ENCODE results near the gene BIRC7.
A peak's percentile ranks its signal among the peaks of the same experiment; 100 is the strongest.

The BIRC7 gene

DNA sequence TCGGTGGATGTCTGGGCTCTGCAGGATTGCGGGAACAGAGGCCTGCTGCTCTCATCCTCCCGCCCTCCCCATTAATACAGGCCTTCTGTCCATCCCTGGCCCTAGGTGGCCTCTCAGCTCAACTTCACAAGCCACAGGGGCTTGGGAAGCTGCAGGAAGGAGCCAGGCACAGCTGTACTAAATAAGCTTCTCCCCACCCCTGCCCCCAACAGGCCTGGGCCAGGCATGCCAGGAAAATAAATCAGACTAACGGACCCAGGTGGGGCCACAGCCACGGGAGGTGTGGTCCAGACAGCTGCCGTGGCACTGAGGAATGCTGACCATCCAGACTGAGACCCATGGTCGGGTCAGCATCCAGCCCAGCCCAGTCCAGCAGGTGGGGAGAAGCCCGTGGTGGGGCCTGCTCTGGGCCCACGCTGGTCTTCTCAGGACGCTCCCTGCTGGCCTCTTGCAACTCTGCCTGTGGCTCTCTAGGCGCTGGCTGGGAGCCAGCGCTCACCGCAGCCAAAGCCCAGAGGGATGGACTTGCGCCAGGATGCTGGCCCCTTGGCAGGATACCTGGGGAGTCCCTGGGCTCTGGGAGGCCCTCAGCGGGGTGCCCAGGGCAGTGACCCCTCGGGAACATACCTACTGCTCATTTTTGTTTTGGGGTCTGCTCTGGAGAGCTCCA lies 11.2 kb upstream of the BIRC7 start:
- peak; percentile 74 for DNase-seq (ENCODE audit: low spot score)

DNA sequence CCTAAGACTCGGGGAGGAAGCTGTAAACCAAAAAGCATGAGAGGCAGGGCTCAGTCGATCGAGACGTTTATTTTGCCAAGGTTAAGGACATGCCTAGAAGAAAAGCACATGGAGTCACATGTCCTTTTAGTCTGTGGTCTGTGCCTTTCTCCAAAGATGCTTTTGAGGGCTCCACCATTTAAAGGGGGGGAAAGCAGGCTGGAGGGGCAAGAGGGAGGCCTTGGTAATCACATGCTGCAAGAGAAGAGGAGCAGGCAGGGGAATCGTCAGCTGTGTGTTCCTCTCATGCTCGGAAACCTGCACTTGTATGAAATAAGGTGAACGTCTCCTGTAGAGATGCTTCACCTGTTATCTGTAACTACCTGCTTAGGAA lies 10.6 kb upstream of the BIRC7 start:
- DNase-seq (ENCODE audit: low spot score) = no peak

- DNase-seq (ENCODE audit: low spot score) = no peak
Measured at GRCh38 chr20:63226042-63226943, 9.4 kb upstream of the BIRC7 start.

DNA sequence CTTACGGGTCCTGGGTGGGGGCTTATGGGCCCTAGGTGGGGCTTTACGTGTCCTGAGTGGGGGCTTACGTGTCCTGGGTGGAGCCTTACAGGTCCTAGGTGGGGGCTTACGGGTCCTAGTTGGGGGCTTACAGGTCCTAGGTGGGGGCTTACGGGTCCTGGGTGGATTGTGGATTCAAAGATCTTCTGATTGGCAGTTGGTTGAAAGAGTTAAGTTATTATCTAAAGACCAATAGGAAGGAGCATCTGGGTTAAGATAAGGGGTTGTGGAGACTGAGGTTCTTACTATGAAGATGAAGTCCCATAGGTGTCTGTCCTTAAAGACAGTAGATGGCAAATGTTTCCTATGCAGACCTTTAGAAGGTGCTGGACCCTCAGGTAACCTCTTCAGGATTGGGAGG lies 8.4 kb upstream of the BIRC7 start:
- no peak for DNase-seq (ENCODE audit: low spot score)

GRCh38 chr20:63228806-63229205 lies 6.9 kb upstream of the BIRC7 start:
- no peak for DNase-seq (ENCODE audit: low spot score)

- peak; percentile 83 for DNase-seq (ENCODE audit: low spot score)
Measured at GRCh38 chr20:63230800-63231268, 4.9 kb upstream of the BIRC7 start.

GRCh38 chr20:63232235-63233060 lies 3.3 kb upstream of the BIRC7 start:
- DNase-seq (ENCODE audit: low spot score) = no peak

- no peak for DNase-seq (ENCODE audit: low spot score)
Measured at GRCh38 chr20:63233061-63233344, 2.7 kb upstream of the BIRC7 start.

DNA sequence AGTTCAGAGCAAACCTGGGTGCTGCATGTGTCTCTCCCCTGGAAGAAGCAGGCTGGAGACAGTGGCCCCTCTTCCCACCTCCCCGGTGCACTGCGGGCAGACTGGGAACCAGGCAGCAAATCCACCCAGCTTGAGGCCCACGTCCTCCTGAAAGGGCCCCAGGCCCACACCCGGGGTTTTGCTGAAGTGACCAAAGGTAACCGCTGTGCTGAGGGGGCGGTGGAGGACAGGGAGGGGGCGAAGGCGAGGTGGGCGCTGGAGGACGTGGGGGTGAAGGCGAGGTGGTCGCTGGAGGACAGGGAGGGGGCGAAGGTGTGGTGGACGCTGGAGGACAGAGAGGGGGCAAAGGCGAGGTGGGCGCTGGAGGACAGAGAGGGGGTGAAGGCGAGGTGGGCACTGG lies 1.8 kb upstream of the BIRC7 start:
- no peak for DNase-seq (ENCODE audit: low spot score)

GRCh38 chr20:63234693-63235398 lies 859 bp upstream of the BIRC7 start:
- peak; percentile 66 for DNase-seq (ENCODE audit: low spot score)

DNA sequence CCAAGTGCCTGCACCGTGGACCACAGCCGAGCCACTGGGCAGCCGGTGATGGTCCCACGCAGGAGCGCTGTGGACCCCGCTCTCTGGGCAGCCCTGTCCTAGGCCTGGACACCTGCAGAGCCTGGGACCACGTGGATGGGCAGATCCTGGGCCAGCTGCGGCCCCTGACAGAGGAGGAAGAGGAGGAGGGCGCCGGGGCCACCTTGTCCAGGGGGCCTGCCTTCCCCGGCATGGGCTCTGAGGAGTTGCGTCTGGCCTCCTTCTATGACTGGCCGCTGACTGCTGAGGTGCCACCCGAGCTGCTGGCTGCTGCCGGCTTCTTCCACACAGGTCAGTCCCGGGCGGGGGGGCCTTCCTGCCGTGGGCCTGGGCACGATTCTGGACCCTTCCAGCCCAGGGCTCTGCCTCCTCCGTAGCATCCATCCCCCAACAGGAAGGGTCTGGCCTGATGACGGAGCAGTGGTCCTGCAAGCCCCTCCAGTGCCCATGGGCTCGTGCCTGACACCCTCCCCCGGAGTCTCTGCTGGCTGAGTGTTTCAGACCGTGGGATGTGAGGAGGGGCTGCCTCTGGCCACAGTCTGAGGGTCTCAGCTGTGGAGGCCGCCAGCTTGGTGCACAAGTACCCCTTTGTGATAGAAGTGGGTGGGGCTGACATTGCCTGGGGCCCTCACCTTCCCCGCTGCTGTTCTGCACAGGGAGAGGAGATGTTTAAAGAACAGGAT lies 572 bp downstream of the BIRC7 start:
- DNase-seq (ENCODE audit: low spot score) = no peak

DNA sequence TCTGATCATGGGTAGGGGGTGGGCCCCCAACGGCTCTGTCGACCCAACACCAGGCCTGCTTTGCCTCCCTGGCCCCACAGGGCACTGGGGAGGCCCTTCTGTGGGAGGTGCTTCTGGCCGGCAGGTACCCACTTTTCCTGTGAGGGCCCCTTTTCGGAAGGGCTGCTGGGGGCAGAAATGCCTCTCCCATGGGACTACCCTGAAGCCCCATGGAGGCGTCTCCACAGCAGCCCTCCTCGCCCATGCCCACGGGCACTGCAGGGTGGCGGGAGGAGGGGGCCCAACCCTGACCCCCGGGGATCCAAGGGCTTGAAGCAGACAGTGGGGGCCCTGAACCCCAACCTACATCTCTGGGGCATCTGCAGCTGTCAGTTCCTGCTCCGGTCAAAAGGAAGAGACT lies 2.3 kb downstream of the BIRC7 start:
- DNase-seq (ENCODE audit: low spot score) = no peak

- DNase-seq (ENCODE audit: low spot score) = no peak
Measured at GRCh38 chr20:63238514-63239125, 2.9 kb downstream of the BIRC7 start.

DNA sequence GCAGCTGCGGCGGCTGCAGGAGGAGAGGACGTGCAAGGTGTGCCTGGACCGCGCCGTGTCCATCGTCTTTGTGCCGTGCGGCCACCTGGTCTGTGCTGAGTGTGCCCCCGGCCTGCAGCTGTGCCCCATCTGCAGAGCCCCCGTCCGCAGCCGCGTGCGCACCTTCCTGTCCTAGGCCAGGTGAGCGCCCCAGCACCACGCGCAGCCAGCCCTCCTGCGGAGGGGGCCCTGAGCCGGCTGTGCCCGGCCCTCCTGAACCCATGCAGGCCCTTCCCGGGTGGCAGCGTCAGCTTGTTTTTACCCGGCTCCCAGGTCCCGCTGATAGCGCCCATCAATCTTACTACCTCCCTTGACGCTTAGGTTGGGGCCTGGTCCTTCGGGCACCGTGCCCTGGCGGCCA lies 3.7 kb downstream of the BIRC7 start:
- DNase-seq (ENCODE audit: low spot score) = no peak

DNA sequence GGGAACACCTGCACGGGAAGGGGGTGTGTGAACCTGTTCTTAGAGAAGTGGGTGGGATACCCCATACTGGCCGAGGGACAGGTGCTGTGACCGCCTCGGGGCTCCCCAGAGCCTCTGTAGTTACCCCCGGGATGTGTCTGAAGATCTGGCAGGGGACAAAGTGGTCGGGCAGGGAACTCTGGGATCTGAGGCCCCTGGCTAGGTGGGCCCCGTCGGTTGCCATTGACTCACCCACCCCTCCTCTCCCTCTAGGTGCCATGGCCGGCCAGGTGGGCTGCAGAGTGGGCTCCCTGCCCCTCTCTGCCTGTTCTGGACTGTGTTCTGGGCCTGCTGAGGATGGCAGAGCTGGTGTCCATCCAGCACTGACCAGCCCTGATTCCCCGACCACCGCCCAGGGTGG lies 4.3 kb downstream of the BIRC7 start:
- DNase-seq (ENCODE audit: low spot score) = no peak

- DNase-seq (ENCODE audit: low spot score) = no peak
Measured at GRCh38 chr20:63241272-63241671, 5.6 kb downstream of the BIRC7 start.

DNA sequence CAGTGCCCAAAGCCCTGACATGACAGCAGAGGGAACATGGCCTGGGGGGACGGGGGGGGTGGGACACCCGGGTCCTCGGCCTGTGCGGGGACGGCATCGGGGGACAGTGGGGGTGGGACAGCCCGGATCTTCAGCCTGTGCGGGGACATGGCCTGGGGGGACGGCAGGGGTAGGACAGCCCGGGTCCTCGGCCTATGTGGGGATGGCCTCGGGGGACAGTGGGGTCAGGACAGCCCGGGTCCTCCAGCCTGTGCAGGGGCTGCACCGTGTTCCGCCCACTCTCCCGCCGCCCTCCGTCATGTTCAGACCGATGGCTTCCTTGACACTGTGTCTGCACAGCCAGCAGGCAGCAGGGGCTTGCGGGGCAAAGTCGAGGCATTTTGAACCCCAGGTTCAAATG lies 7.0 kb downstream of the BIRC7 start:
- DNase-seq (ENCODE audit: low spot score) = no peak

GRCh38 chr20:63243604-63244247 lies 8.0 kb downstream of the BIRC7 start:
- no peak for DNase-seq (ENCODE audit: low spot score)

DNA sequence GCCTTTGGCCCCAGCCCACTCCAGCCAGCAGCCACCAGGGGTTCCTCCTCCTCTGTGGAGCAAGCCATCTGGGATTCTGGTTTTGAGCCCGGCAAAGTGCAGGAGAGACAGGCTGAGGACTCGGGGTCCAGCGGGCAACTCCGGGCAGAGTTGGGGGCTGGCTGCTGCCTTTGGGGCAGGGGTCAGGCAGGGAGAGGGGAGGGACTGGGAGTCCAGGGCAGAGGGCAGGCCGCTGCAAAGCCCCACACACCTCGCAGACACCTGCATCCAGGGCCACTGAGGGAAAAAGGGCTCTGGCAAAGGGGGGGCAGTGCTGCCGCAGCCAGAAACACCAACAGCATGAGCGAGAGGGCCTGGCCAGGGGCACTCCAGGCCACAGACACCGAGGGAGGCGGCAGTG lies 8.8 kb downstream of the BIRC7 start:
- no peak for DNase-seq (ENCODE audit: low spot score)

Measured in SK-N-DZ (cell line).